ENCODE data around the gene NHLRC2. TPM values are rescaled to one million over a fixed set of nuclear protein-coding genes. Genes with fewer than 3 reads are reported as not detected.

The NHLRC2 gene
- total and polyA plus RNA-seq, 2 experiments from 2014 or later: 15.5 to 28.1 TPM

GRCh38 chr10:113893570-113893969 is 39.1 kb downstream of the NHLRC2 start:
- Histone ChIP-seq H3K79me2 (replicated peaks; ENCODE audit: insufficient read depth) (no peaks in the 10 kb centered on the region), H4K20me1 (replicated peaks; ENCODE audit: insufficient read depth) (no peaks in the 10 kb centered on the region; the same call in 1 of the 2 replicates), H3K4me1 (ENCODE audit: insufficient read depth) (no peaks in the 10 kb centered on the region), H3K4me3 (no peak overlapping the region), H3K4me2 (no peak overlapping the region), H3K27ac (ENCODE audit: low read depth) (no peak overlapping the region), H2AFZ (no peak overlapping the region), H3K27me3 (ENCODE audit: insufficient read depth) (no peaks in the 10 kb centered on the region), H3F3A (replicated peaks; ENCODE audit: low read depth) (no peaks in the 10 kb centered on the region), H3K36me3 (ENCODE audit: insufficient read depth) (peaks cover 13% of the 10 kb centered on the region; the same call in 1 of the 2 replicates), H3K9me2 (ENCODE audit: insufficient read depth) (no peaks in the 10 kb centered on the region; the same call in 1 of the 2 replicates)
- Mint-ChIP-seq H3K4me1 (no peaks in the 10 kb centered on the region), H3K36me3 (ENCODE audit: low read depth) (peaks cover 22% of the 10 kb centered on the region), H3K9me3 (peaks cover 6% of the 10 kb centered on the region; the same call in 1 of the 3 replicates), H3K4me3 (no peak overlapping the region), H3K27ac (no peak overlapping the region), H3K27me3 (ENCODE audit: insufficient read depth, low read depth, poor library complexity) (peaks cover 2% of the 10 kb centered on the region)
- DNase-seq (ENCODE audit: low spot score) (no peak), ATAC-seq (no peak)
- TF ChIP-seq ZNF114 (CRISPR knock-in tag; IDR thresholded peaks at IDR 0.05) (no peak), NANOG (IDR thresholded peaks at IDR 0.05; ENCODE audit: borderline replicate concordance) (no peak), ETS1 (IDR thresholded peaks at IDR 0.05) (no peak), EZH2 (IDR thresholded peaks at IDR 0.05; ENCODE audit: low read depth, unreplicated experiment) (no peak), EZH2phosphoT487 (IDR thresholded peaks at IDR 0.05; ENCODE audit: unreplicated experiment) (no peak), ZNF331 (CRISPR knock-in tag; IDR thresholded peaks at IDR 0.05; ENCODE audit: low read depth) (no peak), CREB1 (CRISPR knock-in tag; IDR thresholded peaks at IDR 0.05; ENCODE audit: low read depth) (no peak), POLR2AphosphoS5 (IDR thresholded peaks at IDR 0.05; ENCODE audit: low read depth) (no peak), CTCF (conservative IDR thresholded peaks at IDR 0.05; ENCODE audit: low read depth in 2 of 2) (no peak), STAT1 (IDR thresholded peaks at IDR 0.05; ENCODE audit: unreplicated experiment) (no peak), REST (IDR thresholded peaks at IDR 0.05; ENCODE audit: unreplicated experiment) (no peak), ZNF462 (CRISPR knock-in tag; IDR thresholded peaks at IDR 0.05) (no peak)

Data from GM23338 (cell line).